Activated naive CD4-positive, alpha-beta T cell treated with anti-CD3 and anti-CD28 coated beads for 36 hours (primary cell): ENCODE measurements around the gene TRIM59. TPM values are rescaled to one million over a fixed set of nuclear protein-coding genes. Genes with fewer than 3 reads are reported as not detected.

ENCODE experiments used
- CTCF ChIA-PET: fragments of 350-600 bp; sonication (Branson Sonifier 250); formaldehyde crosslinking; loops from one replicate; lab custom pipeline; 2021; ENCODE audit warnings: antibody characterized with exemption; lab: Charles Lee
- DNase-seq: peaks from one replicate; pipeline ENCODE4 v3.0.0-alpha.2; 2020
- H3K27ac Mint-ChIP-seq: one replicate; pipeline ENCODE4 v1.8.0; 2021; ENCODE audit warnings: mild to moderate bottlenecking, mixed read lengths
- H3K27me3 Mint-ChIP-seq: one replicate; pipeline ENCODE4 v1.8.0; 2021; ENCODE audit warnings: low read depth, mixed read lengths
- H3K36me3 Mint-ChIP-seq: one replicate; pipeline ENCODE4 v1.8.0; 2021; ENCODE audit warnings: low read depth, mixed read lengths
- H3K4me1 Mint-ChIP-seq: one replicate; pipeline ENCODE4 v1.8.0; 2021; ENCODE audit warnings: low read depth, mixed read lengths
- H3K4me3 Mint-ChIP-seq: one replicate; pipeline ENCODE4 v1.8.0; 2021; ENCODE audit warnings: mild to moderate bottlenecking, moderate library complexity, mixed read lengths
- H3K9me3 Mint-ChIP-seq: one replicate; pipeline ENCODE4 v1.8.0; 2021; ENCODE audit warnings: mixed read lengths
- intact Hi-C: fragments of 100-400 bp; cut with micrococcal nuclease; formaldehyde crosslinking; loops from one replicate; pipeline ENCODE4 v1.15.1; 2023
- total RNA-seq, 2 experiments: library from RNA; stranded (reverse); gene quantifications; one replicate each; pipeline ENCODE4 v1.2.3, GENCODE V29; 2021

Gene TRIM59
- total RNA-seq, 2 experiments from 2014 or later, result 25.8 TPM

DNA sequence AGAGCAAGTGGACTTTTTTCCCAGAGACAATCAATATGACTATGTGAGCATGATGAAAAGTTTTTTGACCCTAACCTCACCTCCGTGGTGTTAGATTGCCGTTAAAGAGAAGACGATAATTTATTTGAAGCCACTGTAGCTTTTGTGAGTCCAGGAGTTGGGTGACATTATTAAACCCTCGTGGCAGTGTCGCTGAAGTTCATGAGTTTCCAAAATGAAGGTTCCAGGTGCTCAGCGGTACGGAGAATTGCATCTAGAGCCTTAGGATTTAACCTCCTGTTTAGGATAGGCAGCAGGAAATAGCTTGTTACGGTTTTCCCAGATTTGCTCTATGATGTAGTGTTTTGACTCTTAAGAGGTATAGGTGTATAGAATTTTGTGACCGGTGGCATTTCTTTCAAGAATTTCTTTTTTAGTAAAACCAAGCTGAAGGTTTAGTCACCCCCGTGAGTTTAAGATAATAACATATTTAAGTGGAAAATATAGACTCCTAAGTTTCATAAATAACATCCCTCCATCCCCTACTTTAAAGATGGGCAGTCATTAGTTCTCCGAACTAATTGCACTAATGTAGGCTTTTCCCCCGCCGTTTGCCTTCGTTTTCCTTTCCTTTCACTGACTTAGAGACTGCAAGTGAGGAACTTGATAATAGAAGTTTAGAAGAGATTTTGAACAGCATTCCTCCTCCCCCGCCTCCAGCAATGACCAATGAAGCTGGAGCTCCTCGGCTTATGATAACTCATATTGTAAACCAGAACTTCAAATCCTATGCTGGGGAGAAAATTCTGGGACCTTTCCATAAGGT, 48.1 kb downstream of the TRIM59 start:
- Mint-ChIP-seq H3K36me3 (peaks cover 43% of the 10 kb centered on the region), H3K27ac (peak overlapping the region; percentile 47), H3K4me1 (peaks cover 41% of the 10 kb centered on the region), H3K9me3 (no peaks in the 10 kb centered on the region), H3K4me3 (peak overlapping the region; percentile 91), H3K27me3 (peaks cover 7% of the 10 kb centered on the region)
- no peak for DNase-seq
- CTCF ChIA-PET, result interaction anchor here (1.2 kb wide), 1 partner anchor 10 kb away, joined by 4 read pairs; no protein-coding TSS in a partner anchor
- intact Hi-C loops, result loop anchor here (2.0 kb wide), 1 partner anchor 33 kb away; no protein-coding TSS in a partner anchor

DNA sequence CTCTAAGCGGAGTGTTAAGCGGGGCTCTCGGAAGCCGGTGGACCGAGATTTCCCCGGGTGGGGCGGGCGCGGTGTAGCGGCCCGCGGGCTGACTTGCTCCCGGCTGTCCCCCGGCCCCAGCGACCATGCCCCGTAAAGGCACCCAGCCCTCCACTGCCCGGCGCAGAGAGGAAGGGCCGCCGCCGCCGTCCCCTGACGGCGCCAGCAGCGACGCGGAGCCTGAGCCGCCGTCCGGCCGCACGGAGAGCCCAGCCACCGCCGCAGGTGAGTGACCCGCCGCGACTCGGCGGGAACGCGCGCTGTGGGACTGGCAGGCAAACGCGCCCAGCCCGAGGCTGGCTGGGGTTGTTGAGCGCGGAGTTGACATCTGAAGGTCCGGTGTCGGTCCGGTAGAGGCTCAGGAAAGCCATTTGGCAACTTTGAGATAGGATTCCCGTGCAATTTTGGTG, 48.9 kb downstream of the TRIM59 start:
- peak overlapping the region; percentile 91 for H3K4me3 Mint-ChIP-seq
- peaks cover 41% of the 10 kb centered on the region for H3K4me1 Mint-ChIP-seq
- CTCF ChIA-PET, result no interaction called here
- H3K27me3 Mint-ChIP-seq, result peaks cover 7% of the 10 kb centered on the region
- peak; percentile 17 for DNase-seq
- peaks cover 41% of the 10 kb centered on the region for H3K36me3 Mint-ChIP-seq
- no peaks in the 10 kb centered on the region for H3K9me3 Mint-ChIP-seq
- intact Hi-C loops, result loop anchor here (2.0 kb wide), 1 partner anchor 34 kb away; no protein-coding TSS in a partner anchor
- H3K27ac Mint-ChIP-seq, result peak overlapping the region; percentile 47

DNA sequence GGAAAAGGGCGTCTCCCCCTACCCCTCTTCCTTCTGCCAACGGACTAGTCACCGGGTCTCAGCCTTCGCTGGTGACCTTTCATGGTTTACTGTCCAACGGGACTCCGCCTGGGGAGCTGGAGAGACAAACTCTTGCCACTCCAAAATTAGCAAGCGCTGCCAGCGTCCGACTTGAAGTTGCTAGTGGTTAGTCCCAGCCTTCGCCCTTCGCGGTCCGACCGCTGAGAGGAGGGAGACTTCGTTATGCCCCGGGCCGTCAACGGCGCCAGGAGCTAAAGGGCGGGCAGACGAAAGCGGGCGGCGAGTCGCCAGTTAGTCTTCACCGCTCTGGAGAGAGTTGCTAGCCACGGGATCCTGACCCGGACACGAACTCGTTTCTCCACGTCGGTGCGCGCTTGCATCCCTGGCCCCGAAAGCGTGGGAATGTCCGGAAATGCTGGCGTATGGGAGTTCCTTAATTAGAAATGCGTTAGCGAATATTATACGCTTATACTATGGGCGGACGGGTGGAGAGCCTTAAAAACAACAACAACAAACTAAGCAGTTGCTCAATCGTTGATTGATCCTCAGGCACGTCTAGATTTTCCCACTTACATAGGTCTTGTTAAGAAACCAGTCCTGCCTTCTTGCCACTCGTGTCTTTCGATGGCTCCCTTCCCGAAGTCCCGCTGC, 49.4 kb downstream of the TRIM59 start:
- intact Hi-C loops, result loop anchor here (2.0 kb wide), 1 partner anchor 35 kb away; no protein-coding TSS in a partner anchor

DNA sequence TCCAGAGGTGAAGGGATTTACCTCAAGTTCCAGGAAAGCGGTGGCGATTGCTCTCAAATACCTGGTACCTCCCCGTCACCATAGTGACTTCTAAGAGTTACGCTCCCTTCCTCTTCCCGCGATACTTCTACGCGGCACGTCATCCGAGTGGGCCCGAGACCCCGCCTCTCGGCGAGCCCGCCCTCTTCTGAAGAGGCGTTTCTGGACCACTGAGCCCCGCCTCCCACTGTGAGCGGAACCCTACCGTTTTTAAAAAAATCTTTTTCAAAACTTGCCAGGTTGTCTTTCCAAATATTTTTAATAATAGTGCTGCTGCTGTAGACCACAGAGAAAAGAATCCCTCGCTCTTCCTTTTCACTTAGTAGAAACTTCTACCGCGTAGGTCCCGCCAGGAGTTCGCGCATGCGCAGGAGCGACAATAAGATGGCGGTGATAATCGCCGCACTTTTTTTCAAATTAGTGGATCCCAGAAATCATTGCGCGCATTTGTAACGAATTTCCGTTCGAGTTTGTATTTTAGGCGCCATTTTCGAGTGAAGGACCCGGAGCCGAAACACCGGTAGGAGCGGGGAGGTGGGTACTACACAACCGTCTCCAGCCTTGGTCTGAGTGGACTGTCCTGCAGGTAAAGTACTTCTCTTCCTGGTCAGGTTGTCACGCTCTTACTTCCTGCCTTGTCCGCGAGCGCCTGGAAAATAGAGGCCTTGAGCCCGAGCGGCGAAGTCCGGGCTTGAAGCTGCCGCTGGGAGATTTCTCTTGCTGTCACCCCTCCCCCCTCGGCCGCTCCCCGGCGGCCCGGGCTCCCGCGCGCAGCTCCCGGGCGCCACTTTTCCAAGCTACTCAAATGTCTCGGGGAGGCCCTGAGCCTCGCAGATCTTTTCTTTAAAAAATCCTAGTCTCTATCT, 50.2 kb downstream of the TRIM59 start, which contains the start of the genes IFT80 and SMC4:
TSS of gene IFT80 (minus strand) at position 101 of the 905 bp plus-strand sequence. CDS start 14,625 bp downstream, outside the sequence.
TSS of gene SMC4 (plus strand) at position 526 of the 905 bp plus-strand sequence. CDS start 1,177 bp downstream, outside the sequence.
- Mint-ChIP-seq H3K4me3 (peak within 1 kb of the TSS; percentile 91), H3K27me3 (peaks cover 7% of the 10 kb centered on the region), H3K9me3 (no peaks in the 10 kb centered on the region), H3K4me1 (peaks cover 39% of the 10 kb centered on the region), H3K27ac (peak within 1 kb of the TSS; percentile 97), H3K36me3 (peaks cover 38% of the 10 kb centered on the region)
- DNase-seq, result peak; percentile 98
- intact Hi-C loops, result loop anchor here (1.0 to 10.0 kb wide), 11 partner anchors 14 to 1755 kb away; partner anchors contain the start of genes C3orf80, GFM1, KPNA4 and MFSD1
- CTCF ChIA-PET, result interaction anchor here (0.6 to 1.0 kb wide), 2 partner anchors 50 to 368 kb away, joined by 3 to 4 read pairs; no protein-coding TSS in a partner anchor

More for the DNA sequence above, 49.4 kb downstream of the TRIM59 start:
- Mint-ChIP-seq H3K4me3 (peak overlapping the region; percentile 91), H3K27me3 (peaks cover 7% of the 10 kb centered on the region), H3K9me3 (no peaks in the 10 kb centered on the region), H3K27ac (peak overlapping the region; percentile 97), H3K4me1 (peaks cover 41% of the 10 kb centered on the region), H3K36me3 (peaks cover 40% of the 10 kb centered on the region)
- CTCF ChIA-PET, result interaction anchor here (1.0 kb wide), 1 partner anchor 49 kb away, joined by 4 read pairs; no protein-coding TSS in a partner anchor
- DNase-seq, result peak; percentile 47

DNA sequence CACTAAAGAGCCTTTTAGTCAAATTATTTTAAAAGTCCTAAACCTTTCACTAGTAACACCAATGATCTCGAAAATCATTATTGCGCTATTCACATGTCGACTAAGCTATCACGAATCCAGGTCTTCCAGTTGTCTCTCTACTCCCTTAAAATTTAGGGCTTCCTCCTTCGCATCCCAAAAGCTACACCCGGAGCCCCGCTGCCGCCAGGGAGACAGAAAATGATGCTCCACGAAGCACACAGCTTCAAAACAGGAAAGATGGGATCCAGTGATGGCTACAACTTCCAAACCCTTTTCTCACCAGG, 50.8 kb downstream of the TRIM59 start:
- Mint-ChIP-seq H3K36me3 (peaks cover 34% of the 10 kb centered on the region), H3K4me3 (peak overlapping the region; percentile 91), H3K27me3 (peaks cover 7% of the 10 kb centered on the region), H3K4me1 (peaks cover 35% of the 10 kb centered on the region), H3K9me3 (no peaks in the 10 kb centered on the region), H3K27ac (peak overlapping the region; percentile 97)
- intact Hi-C loops, result loop anchor here (1.0 to 10.0 kb wide), 10 partner anchors 15 to 1754 kb away; partner anchors contain the start of genes C3orf80, GFM1, KPNA4 and MFSD1
- CTCF ChIA-PET, result interaction anchor here (0.6 kb wide), 1 partner anchor 367 kb away, joined by 3 read pairs; no protein-coding TSS in a partner anchor
- no peak for DNase-seq

DNA sequence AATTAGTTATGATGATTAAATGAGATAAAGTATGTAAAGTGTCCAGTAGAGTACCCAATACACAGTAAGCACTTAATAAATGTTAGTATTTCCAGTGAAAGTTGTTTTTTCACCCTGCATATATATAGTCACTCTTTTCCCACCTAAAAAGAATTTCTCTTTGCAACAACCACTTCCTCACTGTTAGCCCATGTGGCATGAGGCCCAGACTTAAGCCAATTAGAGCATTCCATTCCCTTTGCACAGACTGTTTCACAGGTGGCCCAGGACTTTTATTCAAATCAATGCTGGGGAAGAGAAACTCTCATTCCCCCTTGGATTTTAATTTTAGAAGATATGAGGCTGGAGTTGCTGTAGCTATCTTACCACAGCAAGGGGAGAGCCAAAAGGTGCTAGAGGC, 54.3 kb downstream of the TRIM59 start:
- Mint-ChIP-seq H3K9me3 (no peaks in the 10 kb centered on the region), H3K4me1 (peaks cover 15% of the 10 kb centered on the region), H3K27ac (no peak overlapping the region), H3K27me3 (no peaks in the 10 kb centered on the region), H3K36me3 (peaks cover 7% of the 10 kb centered on the region), H3K4me3 (no peak overlapping the region)
- DNase-seq, result no peak
- intact Hi-C loops, result loop anchor here (5.0 to 10.0 kb wide), 4 partner anchors 168 to 1750 kb away; partner anchors contain the start of genes C3orf80, GFM1 and MFSD1
- CTCF ChIA-PET, result no interaction called here

DNA sequence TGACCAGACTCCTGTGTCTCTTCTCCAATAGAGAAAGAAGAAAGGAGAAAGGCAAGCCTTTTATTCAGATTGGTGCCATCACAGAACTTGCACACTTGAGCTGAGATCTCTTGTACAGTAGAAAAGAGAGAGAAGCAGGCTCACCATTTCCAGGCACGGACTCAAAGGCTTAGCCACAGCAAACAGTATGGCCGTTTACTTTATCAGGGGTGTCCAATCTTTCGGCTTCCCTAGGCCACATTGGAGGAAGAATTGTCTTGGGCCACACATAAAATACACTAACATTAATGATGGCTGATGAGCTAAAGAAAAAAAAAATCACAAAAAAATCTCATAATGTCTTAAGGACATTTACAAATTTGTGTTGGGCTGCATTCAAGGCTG, 55.6 kb downstream of the TRIM59 start:
- no peak overlapping the region for H3K4me3 Mint-ChIP-seq
- no peaks in the 10 kb centered on the region for H3K9me3 Mint-ChIP-seq
- no peaks in the 10 kb centered on the region for H3K27me3 Mint-ChIP-seq
- CTCF ChIA-PET, result no interaction called here
- peaks cover 15% of the 10 kb centered on the region for H3K4me1 Mint-ChIP-seq
- H3K27ac Mint-ChIP-seq, result no peak overlapping the region
- intact Hi-C loops, result loop anchor here (10.0 kb wide), 1 partner anchor 1749 kb away; the partner anchor contains the start of gene GFM1
- DNase-seq, result no peak
- peaks cover 4% of the 10 kb centered on the region for H3K36me3 Mint-ChIP-seq

DNA sequence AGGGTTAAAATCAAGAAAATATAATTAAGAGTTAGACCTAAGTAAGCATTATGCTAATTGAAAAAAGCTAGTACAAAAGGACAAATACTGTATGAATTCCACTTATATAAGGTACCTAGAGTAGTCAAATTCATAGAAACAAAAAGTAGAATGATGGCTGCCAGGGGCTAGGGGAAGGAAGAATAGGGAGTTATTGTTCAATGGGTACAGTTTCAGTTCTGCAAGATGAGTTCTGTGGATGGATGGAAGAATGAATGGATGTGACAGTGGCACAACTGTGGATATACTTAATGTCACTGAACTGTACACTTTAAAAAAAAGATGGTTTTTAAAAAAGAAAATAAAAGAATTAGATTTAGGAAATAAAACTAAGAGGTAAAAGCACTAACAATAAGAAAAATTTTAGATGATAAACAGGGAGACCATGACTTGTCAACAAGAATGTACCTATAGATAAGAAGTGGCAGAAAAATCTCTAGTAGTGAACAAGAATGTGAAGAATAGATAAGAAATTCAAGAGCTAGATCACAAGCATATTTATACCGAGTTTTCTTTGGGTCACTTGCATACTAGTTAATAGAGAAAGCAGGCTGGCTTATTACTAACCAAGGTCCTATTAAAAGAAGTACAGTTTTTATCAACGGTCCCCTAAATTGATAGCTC, 56.1 kb downstream of the TRIM59 start:
- Mint-ChIP-seq H3K36me3 (peaks cover 4% of the 10 kb centered on the region), H3K9me3 (no peaks in the 10 kb centered on the region), H3K27ac (no peak overlapping the region), H3K4me3 (no peak overlapping the region), H3K27me3 (no peaks in the 10 kb centered on the region), H3K4me1 (peaks cover 13% of the 10 kb centered on the region)
- no peak for DNase-seq
- CTCF ChIA-PET, result no interaction called here
- intact Hi-C loops, result loop anchor here (10.0 kb wide), 1 partner anchor 1749 kb away; the partner anchor contains the start of gene GFM1

DNA sequence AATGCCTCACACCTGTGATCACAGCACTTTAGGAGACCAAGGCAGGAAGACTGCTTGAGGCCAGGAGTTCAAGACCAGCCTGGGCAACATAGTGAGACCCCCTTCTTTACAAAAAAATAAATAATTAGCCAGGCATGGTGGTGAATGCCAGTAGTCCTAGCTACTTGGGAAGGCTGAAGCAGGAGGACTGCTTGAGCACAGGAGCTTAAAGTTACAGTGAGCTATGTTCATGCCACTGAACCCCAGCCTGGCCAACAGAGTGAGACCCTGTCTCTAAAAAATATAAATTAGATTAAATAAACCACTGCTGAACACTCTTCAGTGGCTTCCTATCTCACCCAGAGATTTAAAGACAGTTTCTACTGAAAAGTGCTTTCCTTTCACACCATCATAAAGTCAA, 56.8 kb downstream of the TRIM59 start:
- CTCF ChIA-PET, result no interaction called here
- no peak overlapping the region for H3K4me3 Mint-ChIP-seq
- peaks cover 7% of the 10 kb centered on the region for H3K4me1 Mint-ChIP-seq
- H3K27me3 Mint-ChIP-seq, result no peaks in the 10 kb centered on the region
- no peak overlapping the region for H3K27ac Mint-ChIP-seq
- no peaks in the 10 kb centered on the region for H3K9me3 Mint-ChIP-seq
- no peak for DNase-seq
- intact Hi-C loops, result loop anchor here (10.0 kb wide), 1 partner anchor 1748 kb away; the partner anchor contains the start of gene GFM1
- H3K36me3 Mint-ChIP-seq, result peaks cover 4% of the 10 kb centered on the region

DNA sequence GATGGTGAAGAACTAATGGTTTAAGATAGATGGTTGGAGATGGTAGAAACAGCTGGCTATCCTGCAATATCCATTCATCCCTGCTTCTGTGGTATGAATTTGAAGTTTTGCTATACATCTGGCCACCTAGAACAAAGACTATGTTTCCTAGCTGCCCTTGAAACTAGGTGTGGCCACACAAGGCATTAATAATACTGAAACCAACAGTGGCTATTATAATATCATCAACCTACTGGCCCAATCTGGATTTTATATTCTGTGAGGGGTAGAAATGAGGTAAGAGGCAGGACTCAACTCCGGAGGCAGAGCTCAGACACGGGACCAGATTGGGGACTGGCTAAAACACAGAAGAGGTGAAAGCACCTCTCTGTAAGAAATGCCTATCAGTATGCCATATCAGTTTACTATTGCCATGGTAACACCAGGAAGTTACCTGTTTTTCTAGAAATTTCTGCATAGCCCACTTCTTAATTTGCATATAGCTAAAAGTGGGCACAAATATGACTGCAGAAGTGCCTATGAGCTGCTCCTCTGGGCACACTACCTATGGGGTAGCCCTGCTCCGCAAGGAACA, 58.9 kb downstream of the TRIM59 start:
- peaks cover 2% of the 10 kb centered on the region for H3K4me1 Mint-ChIP-seq
- H3K4me3 Mint-ChIP-seq, result no peak overlapping the region
- no peaks in the 10 kb centered on the region for H3K27me3 Mint-ChIP-seq
- H3K36me3 Mint-ChIP-seq, result peaks cover 4% of the 10 kb centered on the region
- intact Hi-C loops, result loop anchor here (10.0 kb wide), 1 partner anchor 1746 kb away; the partner anchor contains the start of gene GFM1
- DNase-seq, result no peak
- CTCF ChIA-PET, result interaction anchor here (0.8 to 1.2 kb wide), 2 partner anchors 9 to 177 kb away, joined by 4 to 5 read pairs; no protein-coding TSS in a partner anchor
- no peaks in the 10 kb centered on the region for H3K9me3 Mint-ChIP-seq
- no peak overlapping the region for H3K27ac Mint-ChIP-seq
